B cell (primary cell): ENCODE results near the gene TRIP13. TPM values are rescaled to one million over a fixed set of nuclear protein-coding genes. Genes with fewer than 3 reads are reported as not detected.
"Not testable (repeated sequence)": the region's sequence is repeated elsewhere in the genome, so short reads cannot be mapped to it uniquely, and the experiment has no call there.

Source experiments
- ATAC-seq: fragments of 200-7000 bp; cut with Tn5 transposase; one replicate; pipeline ENCODE4 v1.10.0; 2021; ENCODE audit warnings: low read depth, mild to moderate bottlenecking, moderate number of reproducible peaks, moderate library complexity
- CTCF ChIA-PET: fragments of 350-600 bp; sonication (Branson Sonifier 250); formaldehyde crosslinking; loops from one replicate; lab custom pipeline; 2021; ENCODE audit warnings: antibody characterized with exemption, inconsistent platforms; lab: Charles Lee
- POLR2A ChIA-PET: fragments of 350-600 bp; sonication (Branson Sonifier 250); formaldehyde crosslinking; loops from one replicate; lab custom pipeline; 2021; ENCODE audit warnings: antibody characterized with exemption; lab: Charles Lee
- DNase-seq: peaks from one replicate; pipeline ENCODE4 v3.0.0; 2013
- H2AFZ ChIP-seq: 2 replicates; pipeline ENCODE4 v1.6.1; 2012; ENCODE audit warnings: mild to moderate bottlenecking, low read depth, low read length; ENCODE audit not compliant: insufficient read depth, poor library complexity, severe bottlenecking
- H3K27ac ChIP-seq, 2 donors: 1 replicate in 1 of 2; 2 replicates in 1 of 2; pipeline ENCODE4 v1.5.1; 2012 to 2013; ENCODE audit warnings: low read length in 2 of 2, mild to moderate bottlenecking in 2 of 2, moderate library complexity in 1 of 2
- H3K27me3 ChIP-seq, 4 experiments: fragments of 200-600 bp in 1 of 4; sonication (generic) in 1 of 4; replicated peaks in 1 of 4; 1 replicate in 2 of 4; 2 replicates in 2 of 4; pipeline versions ENCODE4 v1.6.1 to v1.7.0; 2013 to 2016; ENCODE audit warnings: low read length in 3 of 4, mild to moderate bottlenecking in 2 of 4, mixed read lengths in 1 of 4, moderate library complexity in 1 of 4; ENCODE audit not compliant: insufficient read depth in 4 of 4, control insufficient read depth in 3 of 4; ENCODE audit errors: control extremely low read depth in 1 of 4
- H3K36me3 ChIP-seq, 2 experiments: replicated peaks in 1 of 2; 1 replicate in 1 of 2; 2 replicates in 1 of 2; pipeline versions ENCODE4 v1.6.1 to v1.7.1; 2013; ENCODE audit warnings: low read length in 1 of 2; ENCODE audit not compliant: insufficient read depth in 2 of 2, control insufficient read depth in 1 of 2; ENCODE audit errors: control extremely low read depth in 1 of 2, extremely low read depth in 1 of 2
- H3K4me1 ChIP-seq, 2 donors: fragments of 200-600 bp in 1 of 2; sonication (generic) in 1 of 2; 1 replicate in 1 of 2; 2 replicates in 1 of 2; pipeline versions ENCODE4 v1.5.1 to v1.6.1; 2013 to 2017; ENCODE audit warnings: low read length in 2 of 2; ENCODE audit not compliant: control insufficient read depth in 2 of 2, insufficient read depth in 2 of 2
- H3K4me2 ChIP-seq: replicated peaks from 2 replicates; pipeline ENCODE3; 2012; ENCODE audit warnings: mild to moderate bottlenecking, low read depth, low read length; ENCODE audit not compliant: poor library complexity, severe bottlenecking
- H3K4me3 ChIP-seq, 5 experiments: fragments of 200-600 bp in 1 of 5; sonication (generic) in 1 of 5; 1 replicate in 3 of 5; 2 replicates in 2 of 5; pipeline versions ENCODE4 v1.5.1 to v1.7.0; 2011 to 2016; ENCODE audit warnings: low read length in 4 of 5, mild to moderate bottlenecking in 4 of 5, low read depth in 2 of 5, control low read depth in 1 of 5, moderate library complexity in 1 of 5; ENCODE audit not compliant: insufficient read depth in 1 of 5; ENCODE audit errors: control extremely low read depth in 1 of 5, extremely low read depth in 1 of 5
- H3K79me2 ChIP-seq: fragments of 200-600 bp; sonication (generic); one replicate; pipeline ENCODE4 v1.6.0; 2016; ENCODE audit warnings: low read length; ENCODE audit not compliant: control insufficient read depth, insufficient read depth
- H3K9ac ChIP-seq: fragments of 200-600 bp; sonication (generic); 2 replicates; pipeline ENCODE4 v1.6.1; 2017; ENCODE audit warnings: mild to moderate bottlenecking, low read length, moderate library complexity
- H3K9me3 ChIP-seq, 3 donors: one replicate each; pipeline versions ENCODE4 v1.6.1 to v1.7.1; 2013; ENCODE audit warnings: low read length in 2 of 3; ENCODE audit not compliant: control insufficient read depth in 2 of 3, insufficient read depth in 1 of 3; ENCODE audit errors: control extremely low read depth in 1 of 3
- H4K20me1 ChIP-seq: 2 replicates; pipeline ENCODE4 v1.6.0; 2012; ENCODE audit warnings: mild to moderate bottlenecking, low read length; ENCODE audit not compliant: insufficient read depth, control insufficient read depth, poor library complexity, severe bottlenecking
- H3K27ac Mint-ChIP-seq: one replicate; pipeline ENCODE4 v1.8.0; 2021; ENCODE audit warnings: mixed read lengths
- H3K27me3 Mint-ChIP-seq: one replicate; pipeline ENCODE4 v1.8.0; 2021; ENCODE audit warnings: mixed read lengths
- H3K4me1 Mint-ChIP-seq: one replicate; pipeline ENCODE4 v1.8.0; 2021; ENCODE audit warnings: mixed read lengths
- H3K4me3 Mint-ChIP-seq: one replicate; pipeline ENCODE4 v1.8.0; 2021; ENCODE audit warnings: mixed read lengths
- H3K9me3 Mint-ChIP-seq: one replicate; pipeline ENCODE4 v1.8.0; 2022; ENCODE audit warnings: mixed read lengths; ENCODE audit not compliant: insufficient read depth
- WGBS: methylation state at CpG from one replicate; pipeline ENCODE4 v1.1.5; 2013; ENCODE audit warnings: missing lambda C conversion rate; ENCODE audit not compliant: insufficient coverage; 5-methylcytosine and 5-hydroxymethylcytosine counted together
- intact Hi-C: fragments of 100-400 bp; cut with micrococcal nuclease; formaldehyde crosslinking; loops from one replicate; pipeline ENCODE4 v1.10.0; 2022
- polyA plus RNA-seq: library from polyadenylated mRNA; depleted of rRNA; stranded (reverse); fragments of >200 nt; gene quantifications from 2 replicates; pipeline ENCODE4 v1.2.3, GENCODE V29; 2012
- total RNA-seq, 2 donors: library from RNA; stranded (reverse); fragments of 120-200 nt in 1 of 2; gene quantifications; 1 replicate in 1 of 2; 2 replicates in 1 of 2; pipeline versions ENCODE4 v1.2.3 to v1.2.4, GENCODE V29; 2013 to 2022

The TRIP13 gene
- total and polyA plus RNA-seq, 2 donors (not counting 1 experiment from before 2014, with no cell fraction given) = 0.63 to 1.1 TPM

GRCh38 chr5:846602-847091 is 46.0 kb upstream of the TRIP13 start:
- H3K4me2 ChIP-seq, H3K27ac Mint-ChIP-seq, H3K4me1 ChIP-seq, H3K4me3 ChIP-seq, H3K9me3 ChIP-seq, H2AFZ ChIP-seq, CTCF ChIA-PET, DNase-seq, H3K79me2 ChIP-seq, H3K4me3 Mint-ChIP-seq, H3K27me3 Mint-ChIP-seq, H3K9ac ChIP-seq, H3K4me1 Mint-ChIP-seq, intact Hi-C loops, H3K27me3 ChIP-seq, POLR2A ChIA-PET, H4K20me1 ChIP-seq, H3K27ac ChIP-seq, H3K36me3 ChIP-seq, H3K9me3 Mint-ChIP-seq, ATAC-seq: not testable (repeated sequence)
- WGBS = 55% methylated on average over 18 of the region's 18 CpGs

GRCh38 chr5:847212-847611 is 45.5 kb upstream of the TRIP13 start:
- H3K27ac ChIP-seq, H3K4me1 Mint-ChIP-seq, H3K4me3 ChIP-seq, H3K27me3 ChIP-seq, H3K36me3 ChIP-seq, CTCF ChIA-PET, H3K27me3 Mint-ChIP-seq, H3K4me1 ChIP-seq, H3K27ac Mint-ChIP-seq, H3K9me3 Mint-ChIP-seq, ATAC-seq, H3K9me3 ChIP-seq, H3K79me2 ChIP-seq, H4K20me1 ChIP-seq, DNase-seq, intact Hi-C loops, H3K9ac ChIP-seq, H3K4me3 Mint-ChIP-seq, H3K4me2 ChIP-seq, H2AFZ ChIP-seq, POLR2A ChIA-PET: not testable (repeated sequence)
- 100% methylated on average over 5 of the region's 18 CpGs for WGBS

- no CpG with 5 or more reads among the region's 7 CpGs for WGBS
- POLR2A ChIA-PET, intact Hi-C loops, H3K9ac ChIP-seq, CTCF ChIA-PET, H3K27ac ChIP-seq, H3K4me1 ChIP-seq, DNase-seq, H4K20me1 ChIP-seq, H3K4me1 Mint-ChIP-seq, H3K27me3 Mint-ChIP-seq, H3K36me3 ChIP-seq, ATAC-seq, H3K4me3 Mint-ChIP-seq, H3K4me2 ChIP-seq, H3K27ac Mint-ChIP-seq, H3K4me3 ChIP-seq, H3K27me3 ChIP-seq, H3K9me3 Mint-ChIP-seq, H2AFZ ChIP-seq, H3K79me2 ChIP-seq, H3K9me3 ChIP-seq: not testable (repeated sequence)
These were observed 44.9 kb upstream of the TRIP13 start for GRCh38 chr5:847736-848135.
